ENCODE measurements around the gene ATP6V1E1.
"Not testable (repeated sequence)": the region's sequence is repeated elsewhere in the genome, so short reads cannot be mapped to it uniquely, and the experiment has no call there.

Gene ATP6V1E1

DNA sequence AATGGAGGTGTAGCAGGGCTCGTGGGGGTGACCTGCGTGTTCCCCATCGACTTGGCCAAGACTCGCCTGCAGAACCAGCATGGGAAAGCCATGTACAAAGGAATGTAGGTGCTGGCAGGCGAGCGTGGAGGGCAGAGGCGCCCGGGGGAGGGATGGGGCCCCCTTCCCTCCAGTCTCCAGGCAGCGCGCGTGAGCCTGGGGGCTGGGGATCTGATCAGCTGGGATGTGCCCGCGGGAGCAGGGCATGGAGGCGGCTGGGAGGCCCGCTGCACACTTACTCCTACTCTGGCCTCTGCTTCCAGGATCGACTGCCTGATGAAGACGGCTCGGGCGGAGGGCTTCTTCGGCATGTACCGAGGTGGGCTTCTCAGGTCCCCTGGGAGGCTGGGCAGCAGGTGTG, 47.5 kb downstream of the ATP6V1E1 start:
- DNase-seq (ENCODE audit: low read depth), result no peak

DNA sequence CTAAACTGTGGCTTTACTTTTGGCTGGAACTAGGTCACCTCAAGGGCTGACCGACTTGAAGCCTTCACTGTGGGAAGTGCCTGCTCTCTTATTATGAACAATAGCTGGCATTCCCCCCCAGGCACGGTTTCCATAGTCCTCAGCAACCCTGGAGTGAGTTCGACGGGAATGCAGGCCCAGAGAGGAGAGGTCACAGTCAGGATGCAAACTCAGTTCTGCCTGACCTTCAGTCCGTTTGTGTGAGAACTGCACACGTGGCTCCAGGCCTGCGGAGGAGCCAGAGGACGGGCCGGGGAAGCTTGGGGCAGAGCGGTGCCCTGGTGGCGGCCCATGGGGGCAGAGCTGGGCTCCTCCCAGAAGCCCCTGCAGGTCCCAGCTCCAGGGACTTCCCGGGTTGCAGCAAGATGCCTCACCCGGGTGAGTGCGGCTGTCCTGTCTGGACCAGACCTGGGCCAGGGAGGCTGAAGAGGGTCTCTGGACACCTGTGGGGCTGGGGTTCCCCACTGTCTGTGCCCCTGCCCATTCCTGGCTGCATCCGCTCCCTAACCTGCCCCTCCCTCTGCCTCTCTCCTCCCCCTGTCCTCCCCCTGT, 48.0 kb downstream of the ATP6V1E1 start:
- no peak for DNase-seq (ENCODE audit: low read depth)

DNA sequence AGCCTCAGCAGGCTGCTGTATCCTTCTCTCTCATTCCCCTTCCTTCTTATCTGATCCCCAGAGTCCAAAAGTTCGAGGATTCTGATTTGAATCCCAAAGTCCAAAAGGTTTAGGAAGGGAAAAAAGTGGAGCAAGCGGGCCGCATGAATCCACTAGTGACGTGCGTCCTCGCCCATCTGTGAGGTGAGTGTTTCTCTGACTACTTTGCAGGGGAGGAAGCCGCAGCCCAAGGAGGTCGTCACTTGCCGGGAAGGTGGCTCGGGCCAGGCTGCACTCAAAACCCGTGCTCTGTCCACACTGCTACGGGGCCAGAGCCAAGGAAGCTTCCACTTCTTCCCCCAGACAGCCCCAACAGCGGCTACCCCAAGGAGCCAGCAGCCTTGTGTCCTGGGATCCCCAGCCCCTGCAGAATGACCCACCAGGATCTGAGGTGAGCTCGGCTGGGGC, 49.0 kb downstream of the ATP6V1E1 start:
- DNase-seq (ENCODE audit: low read depth), result no peak

DNA sequence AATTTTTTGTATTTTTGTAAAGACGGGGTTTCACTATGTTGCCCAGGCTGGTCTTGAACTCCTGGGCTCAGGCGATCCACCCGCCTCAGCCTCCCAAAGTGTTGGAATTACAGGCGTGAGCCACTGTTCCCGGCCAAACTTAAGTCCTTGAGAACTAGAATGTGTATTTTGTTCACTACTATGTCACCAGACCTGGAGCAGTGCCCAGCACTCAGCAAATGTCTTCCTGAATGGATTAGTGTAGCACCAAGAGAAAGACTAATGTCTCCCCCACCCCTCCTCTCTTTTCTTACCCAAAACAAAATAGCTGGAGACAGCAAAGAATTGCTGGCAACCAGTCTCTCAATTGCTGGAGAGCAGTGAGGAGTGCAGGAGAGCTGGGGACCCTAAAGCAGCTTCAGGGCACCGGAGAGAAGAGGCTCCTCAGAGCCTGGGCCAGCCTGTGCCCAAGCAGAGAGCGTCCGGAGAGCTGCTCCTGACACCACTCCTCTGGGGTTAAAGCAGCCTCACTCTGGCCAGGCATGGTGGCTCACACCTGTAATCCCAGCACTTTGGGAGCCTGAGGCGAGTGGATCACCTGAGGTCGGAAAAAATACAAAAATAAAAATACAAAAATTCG, 50.3 kb downstream of the ATP6V1E1 start:
- peak; percentile 22 for DNase-seq (ENCODE audit: low read depth)

DNA sequence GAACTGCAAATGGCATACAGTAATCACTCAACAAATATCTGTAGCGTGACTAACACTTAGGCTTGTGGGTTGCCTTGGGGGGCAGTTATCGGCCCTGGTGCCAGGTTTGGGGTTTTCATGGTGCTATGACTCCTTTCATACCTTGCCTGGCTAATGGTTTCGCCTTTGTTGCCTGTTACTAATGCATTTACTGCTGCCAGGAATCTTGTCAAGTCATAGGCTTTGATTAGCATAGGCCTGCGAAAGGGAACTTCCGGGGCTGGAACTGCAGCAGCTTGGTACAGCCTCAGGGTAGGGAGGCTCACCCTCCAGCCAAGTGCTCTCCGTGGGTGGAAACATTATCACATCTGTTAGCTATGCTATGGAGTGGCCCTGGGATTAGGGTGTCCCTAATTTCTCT, 52.1 kb downstream of the ATP6V1E1 start:
- peak; percentile 68 for DNase-seq (ENCODE audit: low read depth)

DNA sequence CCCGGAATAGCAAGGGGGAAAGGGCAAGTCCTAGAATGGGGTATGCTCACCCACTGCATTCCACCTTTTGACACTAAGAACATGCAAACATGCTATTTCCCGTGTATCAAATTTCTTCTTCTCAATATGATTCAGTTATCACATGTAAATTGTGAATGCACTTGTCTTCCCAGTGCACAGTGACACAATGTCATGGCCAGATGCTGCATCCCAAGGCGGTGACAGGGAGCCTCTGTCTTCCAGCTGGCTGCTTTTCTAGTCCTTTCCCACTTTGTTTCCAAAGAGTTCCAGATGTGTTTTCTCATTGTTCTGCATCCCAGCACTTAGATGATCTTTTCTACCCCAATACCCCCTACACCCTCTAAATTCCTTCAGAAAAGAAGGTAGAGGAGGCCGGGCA, 52.9 kb downstream of the ATP6V1E1 start:
- no peak for DNase-seq (ENCODE audit: low read depth)

DNA sequence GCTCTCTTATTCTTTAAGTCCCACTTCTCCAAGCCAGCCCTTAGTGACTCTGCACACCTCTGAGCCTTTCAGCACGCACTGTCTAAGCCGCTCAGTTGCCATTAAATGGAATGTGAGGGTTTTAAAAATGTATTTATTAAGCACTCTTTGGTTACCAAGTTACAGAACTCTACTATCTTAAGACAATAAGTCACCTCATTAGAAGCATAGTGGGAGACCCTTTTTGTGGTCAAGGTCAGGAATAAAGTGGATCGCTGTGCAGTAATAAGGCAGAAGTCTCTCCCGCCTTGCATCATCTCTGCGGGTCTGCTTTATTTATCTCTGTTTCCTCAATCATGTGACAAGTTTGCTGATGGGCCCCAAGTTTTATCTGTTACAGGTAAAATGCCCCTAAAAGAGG, 53.4 kb downstream of the ATP6V1E1 start:
- DNase-seq (ENCODE audit: low read depth), result no peak

DNA sequence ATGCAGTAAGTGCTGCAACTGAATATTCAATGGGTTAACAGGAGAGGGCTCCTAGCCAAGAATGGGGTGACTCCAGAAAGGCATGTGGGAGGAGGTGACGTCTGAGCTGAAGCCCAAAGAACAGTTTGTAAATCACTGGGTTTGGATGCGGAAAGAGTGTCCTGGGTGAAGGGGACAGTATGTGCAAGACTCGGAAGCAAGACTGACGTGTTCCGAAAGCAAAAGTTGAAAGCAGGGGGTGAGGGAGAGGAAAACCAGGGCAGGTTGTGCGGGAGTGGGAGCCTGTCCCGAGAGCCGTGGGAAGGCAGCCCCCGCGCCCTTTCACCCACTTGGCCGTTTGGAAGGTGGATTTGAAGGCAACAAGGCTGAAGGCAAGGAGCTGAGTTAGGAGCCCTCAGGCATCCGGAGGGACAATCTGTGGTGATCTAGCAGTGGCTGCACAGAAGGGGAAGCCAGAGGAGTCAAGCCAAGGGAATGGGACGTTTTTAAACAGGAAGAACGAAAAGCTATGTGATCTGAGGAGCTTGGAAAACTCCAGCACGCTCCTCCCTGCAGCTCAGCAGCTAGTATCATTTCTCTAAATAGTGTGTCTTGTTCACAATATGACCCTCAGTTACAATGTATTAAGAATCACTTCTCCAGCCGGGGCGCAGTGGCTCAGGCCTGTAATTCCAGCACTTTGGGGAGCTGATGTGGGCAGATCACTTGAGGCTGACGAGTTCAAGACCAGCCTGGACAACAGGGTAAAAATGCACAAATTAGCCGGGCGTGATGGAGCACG, 57.5 kb downstream of the ATP6V1E1 start:
- DNase-seq (ENCODE audit: low read depth), result peak; percentile 94

DNA sequence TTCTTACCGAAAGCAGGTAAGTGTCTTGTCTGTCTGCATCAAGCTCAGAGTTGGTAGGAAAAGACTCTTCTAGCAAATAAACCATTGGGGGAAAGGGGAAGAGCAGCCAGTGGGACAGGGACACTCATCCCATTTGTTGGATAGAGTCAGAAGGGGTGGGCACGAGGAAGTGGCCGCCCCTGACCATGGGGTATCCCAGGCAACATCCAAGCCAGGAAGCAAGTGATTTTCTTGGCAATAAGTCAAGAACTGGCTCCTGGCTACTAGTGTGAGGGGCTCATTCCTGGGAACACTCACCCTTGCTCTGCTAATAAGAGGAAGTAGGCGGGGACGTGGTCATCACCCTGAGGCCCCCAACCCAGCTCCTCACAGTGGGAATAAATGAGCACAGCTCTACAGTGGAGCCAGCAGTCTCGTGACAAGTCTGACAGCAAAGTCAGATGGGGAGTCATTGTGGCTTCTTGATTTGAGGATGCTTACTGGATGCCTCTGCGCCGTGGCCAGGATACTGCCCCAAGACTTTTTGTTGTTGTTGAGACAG, 58.5 kb downstream of the ATP6V1E1 start:
- DNase-seq (ENCODE audit: low read depth), result no peak

DNA sequence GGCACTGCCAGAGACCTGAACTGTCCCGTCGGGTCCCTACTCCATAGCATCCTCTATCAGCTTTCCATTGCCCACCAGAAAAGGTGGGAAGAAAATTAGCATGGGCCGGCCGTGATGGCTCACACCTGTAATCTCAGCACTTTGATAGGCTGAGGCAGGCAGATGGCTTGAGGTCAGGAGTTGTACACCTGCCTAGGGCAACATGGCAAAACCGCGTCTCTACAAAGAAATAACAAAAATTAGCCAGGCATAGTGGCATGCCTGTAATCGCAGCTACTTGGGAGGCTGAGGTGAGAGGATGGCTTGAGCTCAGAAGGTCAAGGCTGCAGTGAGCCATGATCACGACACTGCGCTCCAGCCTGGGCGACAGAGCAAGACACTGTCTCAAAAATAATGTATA, 61.8 kb downstream of the ATP6V1E1 start:
- no peak for DNase-seq (ENCODE audit: low read depth)

DNA sequence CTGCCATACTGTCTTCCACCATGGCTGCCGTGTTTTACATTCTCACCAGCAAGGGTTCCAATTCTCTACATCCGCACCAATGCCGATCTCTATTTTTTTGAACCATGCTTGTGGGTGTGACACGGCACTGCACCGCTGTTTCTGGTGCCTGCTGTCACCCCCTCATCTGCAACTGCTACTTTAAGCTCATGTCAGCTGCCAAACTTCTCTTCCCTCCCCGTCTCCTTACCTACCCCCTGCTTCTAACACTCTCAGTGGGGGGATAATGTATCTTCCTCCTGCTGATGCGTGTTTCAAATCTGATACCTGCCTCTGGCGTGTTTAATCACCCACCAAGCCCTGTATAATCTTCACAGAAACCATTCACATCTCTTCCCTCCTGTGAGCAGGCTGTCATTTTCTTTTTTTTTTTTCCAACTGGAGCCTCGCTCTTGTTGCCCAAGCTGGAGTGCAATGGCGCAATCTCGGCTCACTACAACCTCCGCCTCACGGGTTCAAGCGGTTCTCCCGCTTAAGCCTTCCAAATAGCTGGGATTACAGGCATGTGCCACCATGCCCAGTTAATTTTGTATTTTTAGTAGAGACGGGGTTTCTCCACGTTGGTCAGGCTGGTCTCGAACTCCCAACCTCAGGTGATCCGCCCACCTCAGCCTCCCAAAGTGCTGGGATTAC, 62.4 kb downstream of the ATP6V1E1 start:
- not testable (repeated sequence) for DNase-seq (ENCODE audit: low read depth)

DNA sequence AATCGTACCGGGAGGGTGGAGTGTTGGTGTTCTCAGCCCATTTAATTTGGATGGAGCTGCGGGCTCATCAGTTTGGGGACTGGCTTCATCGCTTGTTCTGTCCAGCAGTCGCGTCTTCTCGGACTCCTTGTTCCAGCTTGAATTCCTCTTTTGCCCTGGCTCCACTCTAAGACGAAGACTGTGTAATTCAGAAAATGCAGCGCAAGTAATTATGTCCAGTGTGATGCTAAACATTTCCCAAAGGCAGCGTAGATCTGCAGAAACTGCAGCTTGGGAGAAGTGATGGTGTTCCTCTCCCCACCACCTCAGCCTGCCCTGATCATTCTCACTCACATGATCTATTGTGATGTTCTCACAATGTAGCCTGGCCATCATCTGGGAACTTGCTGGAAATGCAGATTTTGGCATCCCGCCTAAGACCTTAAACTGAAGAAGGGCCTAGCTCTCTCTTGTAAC, 64.6 kb downstream of the ATP6V1E1 start:
- DNase-seq (ENCODE audit: low read depth), result peak; percentile 72

DNA sequence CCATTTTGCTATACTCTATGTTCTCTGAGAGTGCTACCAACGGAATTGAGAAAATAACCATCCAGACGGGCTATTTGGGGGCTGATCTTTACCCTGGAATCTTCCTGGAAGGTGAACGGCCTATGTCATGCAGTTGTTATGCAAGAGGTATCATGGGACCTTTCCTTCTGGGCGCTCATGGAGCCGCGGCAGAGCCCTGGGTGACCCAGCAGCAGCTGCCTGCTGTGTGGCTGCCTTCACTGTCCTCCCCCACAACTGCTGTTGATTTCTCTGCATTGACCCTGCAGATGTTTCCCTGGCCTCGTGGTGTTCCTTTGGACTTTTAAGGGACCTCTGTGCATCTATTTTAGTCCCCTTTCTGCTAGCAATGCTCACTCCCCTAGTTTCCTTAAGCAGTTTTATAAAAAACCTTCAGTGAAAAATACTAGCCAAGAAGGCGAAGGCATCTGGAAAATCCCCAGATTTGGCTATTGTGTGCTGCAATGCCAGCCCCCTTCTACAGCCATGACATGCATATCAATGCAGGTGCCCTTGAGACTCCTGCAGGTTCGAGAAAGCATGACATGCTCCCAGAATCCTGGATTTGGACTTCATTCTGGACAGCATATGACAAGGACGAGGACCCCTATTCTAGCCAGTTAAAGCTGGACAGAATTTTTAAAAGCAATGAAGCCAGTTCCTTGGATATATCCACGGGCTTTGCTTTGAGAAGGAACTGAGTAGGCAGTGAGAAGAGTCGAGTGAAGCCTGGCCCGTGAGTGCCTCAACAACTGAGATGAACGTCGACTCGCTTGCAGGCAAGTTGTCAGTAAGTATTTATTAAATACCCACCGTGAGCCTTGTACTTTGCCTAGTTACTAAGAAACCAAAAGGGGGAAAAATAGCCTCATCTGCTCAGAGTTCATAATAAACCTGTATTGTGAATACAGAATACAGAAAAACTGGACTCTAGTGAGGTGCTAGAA, 65.4 kb downstream of the ATP6V1E1 start, which contains the start of gene SLC25A18:
Gene SLC25A18 (plus strand): TSS at position 593 of the 965 bp plus-strand sequence. CDS start 16,447 bp downstream, outside the sequence.
- peak; percentile 14 for DNase-seq (ENCODE audit: low read depth)

DNA sequence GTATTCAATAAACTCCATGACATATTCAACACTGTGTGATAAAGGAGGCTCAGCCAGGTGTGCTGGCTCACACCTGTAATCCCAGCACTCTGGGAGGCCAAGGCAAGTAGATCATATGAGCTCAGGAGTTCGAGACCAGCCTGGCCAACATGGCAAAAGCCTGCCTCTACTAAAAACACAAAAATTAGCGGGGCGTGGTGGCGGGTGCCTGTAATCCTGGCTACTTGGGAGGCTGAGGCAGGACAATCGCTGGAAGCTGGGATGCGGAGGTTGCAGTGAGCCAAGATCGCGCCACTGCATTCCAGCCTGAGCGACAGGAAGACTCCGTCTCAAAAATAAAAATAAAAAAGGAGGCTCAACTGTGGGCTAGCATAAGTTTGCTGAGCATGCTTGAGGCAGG, 69.4 kb downstream of the ATP6V1E1 start:
- DNase-seq (ENCODE audit: low read depth), result no peak

DNA sequence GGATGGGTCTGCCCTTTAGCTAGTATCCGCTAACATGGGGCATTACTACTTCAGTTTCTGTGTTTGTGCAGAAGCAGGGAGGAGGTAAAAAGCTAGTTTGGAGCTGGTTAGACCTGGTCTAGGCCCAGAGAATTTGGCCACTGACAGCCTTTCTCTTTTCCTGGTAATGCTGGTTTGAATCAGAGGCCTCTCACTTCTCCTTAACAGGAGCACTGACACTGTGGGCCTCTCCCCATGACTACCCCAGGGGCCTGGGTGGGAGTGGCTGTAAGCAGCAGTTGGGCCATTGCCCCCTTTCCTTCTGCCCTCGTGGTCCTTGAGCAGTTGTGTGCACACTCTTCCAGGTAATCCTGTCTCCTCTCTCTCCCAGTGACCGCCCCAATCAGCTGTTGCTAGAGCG, 73.7 kb downstream of the ATP6V1E1 start:
- no peak for DNase-seq (ENCODE audit: low read depth)

DNA sequence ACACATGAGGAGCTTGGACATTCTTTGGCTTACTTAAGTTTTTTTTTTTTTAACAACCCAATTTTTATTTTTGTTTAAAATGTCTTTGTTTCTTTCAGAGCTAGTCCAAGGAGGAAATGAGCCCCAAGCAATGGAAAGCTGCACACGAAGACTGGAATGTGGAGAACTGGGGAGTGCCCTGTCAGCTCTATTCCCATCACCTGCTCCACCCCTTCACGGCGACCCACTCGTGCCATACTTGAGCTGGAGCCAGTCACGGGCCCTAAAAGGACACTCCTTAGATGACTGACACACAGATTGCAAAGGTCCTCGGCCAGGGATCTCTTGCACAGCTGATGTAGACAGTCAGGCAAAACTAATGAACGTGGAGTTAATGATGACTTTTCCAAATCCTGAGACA, 75.8 kb downstream of the ATP6V1E1 start:
- no peak for DNase-seq (ENCODE audit: low read depth)

DNA sequence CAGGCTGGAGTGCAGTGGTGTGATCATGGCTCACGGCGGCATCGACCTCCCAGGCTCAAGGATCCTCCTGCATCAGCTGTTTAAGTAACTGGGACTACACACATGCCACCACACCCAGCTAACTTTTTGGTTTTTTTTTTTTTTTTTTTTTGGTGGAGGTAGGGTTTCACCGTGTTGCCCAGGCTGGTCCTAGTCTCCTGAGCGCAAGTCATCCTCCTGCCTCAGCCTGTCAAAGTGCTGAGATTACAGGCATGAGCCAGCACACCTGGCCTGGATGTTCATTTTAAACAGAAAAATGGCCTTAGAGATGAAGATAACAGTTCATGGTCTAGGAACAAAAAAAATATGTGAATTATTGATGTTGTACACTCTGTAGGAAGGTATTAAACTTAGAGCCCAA, 78.9 kb downstream of the ATP6V1E1 start:
- no peak for DNase-seq (ENCODE audit: low read depth)

DNA sequence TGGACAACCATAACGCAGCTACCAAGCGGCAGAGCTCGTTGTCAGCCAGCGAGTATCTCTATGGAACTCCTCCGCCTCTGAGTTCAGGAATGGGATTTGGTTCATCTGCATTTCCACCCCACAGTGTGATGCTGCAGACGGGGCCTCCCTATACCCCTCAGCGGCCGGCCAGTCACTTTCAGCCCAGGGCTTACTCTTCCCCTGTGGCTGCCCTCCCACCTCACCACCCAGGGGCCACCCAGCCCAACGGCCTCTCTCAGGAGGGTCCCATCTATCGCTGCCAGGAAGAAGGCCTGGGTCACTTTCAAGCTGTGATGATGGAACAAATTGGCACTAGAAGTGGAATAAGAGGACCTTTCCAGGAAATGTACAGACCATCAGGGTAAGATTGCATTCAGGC, 79.4 kb downstream of the ATP6V1E1 start:
- no peak for DNase-seq (ENCODE audit: low read depth)

DNA sequence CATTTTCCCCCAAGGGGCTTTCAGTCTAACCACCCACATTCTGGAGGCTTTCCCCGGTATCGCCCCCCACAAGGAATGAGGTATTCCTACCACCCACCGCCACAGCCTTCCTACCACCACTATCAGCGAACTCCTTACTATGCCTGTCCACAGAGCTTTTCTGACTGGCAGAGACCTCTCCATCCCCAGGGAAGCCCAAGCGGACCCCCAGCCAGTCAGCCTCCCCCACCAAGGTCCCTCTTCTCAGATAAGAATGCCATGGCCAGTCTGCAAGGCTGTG, 79.9 kb downstream of the ATP6V1E1 start:
- DNase-seq (ENCODE audit: low read depth), result no peak

DNA sequence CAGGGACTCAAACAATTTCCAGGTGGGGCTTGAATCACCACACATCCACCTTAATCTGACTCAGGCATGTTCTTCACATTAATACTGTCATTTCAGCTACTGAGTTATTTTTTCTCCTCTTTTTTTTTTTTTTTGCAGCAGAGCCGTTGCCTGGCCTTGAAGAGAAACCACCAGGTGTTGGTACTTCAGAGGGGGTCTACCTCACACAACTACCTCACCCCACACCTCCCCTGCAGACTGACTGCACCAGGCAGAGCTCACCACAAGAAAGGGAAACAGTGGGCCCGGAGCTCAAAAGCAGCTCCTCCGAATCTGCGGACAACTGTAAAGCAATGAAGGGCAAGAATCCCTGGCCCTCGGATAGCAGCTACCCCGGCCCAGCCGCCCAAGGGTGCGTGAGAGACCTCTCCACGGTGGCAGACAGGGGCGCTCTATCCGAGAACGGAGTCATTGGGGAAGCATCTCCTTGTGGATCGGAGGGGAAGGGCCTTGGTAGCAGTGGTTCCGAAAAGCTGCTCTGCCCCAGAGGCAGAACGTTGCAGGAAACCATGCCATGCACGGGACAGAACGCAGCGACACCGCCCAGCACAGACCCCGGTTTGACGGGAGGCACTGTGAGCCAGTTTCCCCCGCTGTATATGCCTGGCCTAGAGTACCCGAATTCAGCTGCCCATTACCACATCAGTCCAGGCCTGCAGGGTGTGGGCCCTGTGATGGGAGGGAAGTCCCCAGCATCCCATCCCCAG, 80.4 kb downstream of the ATP6V1E1 start:
- no peak for DNase-seq (ENCODE audit: low read depth)

DNA sequence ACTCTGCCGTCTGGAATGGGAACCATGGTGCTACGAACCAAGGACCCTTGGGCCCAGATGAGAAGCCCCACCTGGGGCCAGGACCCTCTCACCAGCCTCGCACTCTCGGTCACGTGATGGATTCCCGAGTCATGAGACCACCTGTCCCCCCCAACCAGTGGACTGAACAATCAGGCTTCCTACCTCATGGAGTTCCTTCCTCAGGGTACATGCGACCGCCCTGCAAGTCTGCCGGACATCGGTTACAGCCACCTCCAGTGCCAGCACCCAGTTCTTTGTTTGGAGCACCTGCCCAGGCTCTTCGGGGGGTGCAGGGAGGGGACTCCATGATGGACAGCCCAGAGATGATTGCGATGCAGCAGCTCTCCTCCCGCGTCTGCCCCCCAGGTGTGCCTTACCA, 86.1 kb downstream of the ATP6V1E1 start:
- DNase-seq (ENCODE audit: low read depth), result no peak

Measured in fibroblast of gingiva (primary cell).